Neural cell (in vitro differentiated cells): ENCODE data around the gene RERE. TPM values are rescaled to one million over a fixed set of nuclear protein-coding genes. Genes with fewer than 3 reads are reported as not detected.

Source experiments
- H2AFZ ChIP-seq: fragments of 200-600, 300-800 bp; sonication (generic), shearing (Covaris generic); 2 replicates; pipeline ENCODE4 v1.6.0; 2014; ENCODE audit warnings: low read depth, mild to moderate bottlenecking, antibody characterized with exemption, low read length, moderate library complexity
- H3F3A ChIP-seq: fragments of 200-600 bp; shearing (Covaris generic); 2 replicates; pipeline ENCODE4 v1.6.1; 2016; ENCODE audit warnings: mild to moderate bottlenecking, moderate library complexity, mixed read lengths, antibody characterized with exemption, low read length; ENCODE audit not compliant: insufficient read depth, poor library complexity, severe bottlenecking
- H3K27ac ChIP-seq: fragments of 200-600, 300-800 bp; sonication (generic), shearing (Covaris generic); 2 replicates; pipeline ENCODE4 v1.5.1; 2014; ENCODE audit warnings: mild to moderate bottlenecking, low read length, moderate library complexity
- H3K27me3 ChIP-seq: fragments of 300-800, 200-600 bp; sonication (generic), shearing (Covaris generic); 2 replicates; pipeline ENCODE4 v1.6.0; 2014; ENCODE audit warnings: mild to moderate bottlenecking, low read depth, low read length, moderate library complexity; ENCODE audit not compliant: insufficient read depth
- H3K36me3 ChIP-seq: fragments of 300-800, 200-600 bp; sonication (generic), shearing (Covaris generic); 2 replicates; pipeline ENCODE4 v1.5.1; 2014; ENCODE audit warnings: mild to moderate bottlenecking, antibody characterized with exemption, low read length, moderate library complexity; ENCODE audit not compliant: insufficient read depth
- H3K4me2 ChIP-seq: fragments of 300-800, 200-600 bp; sonication (generic), shearing (Covaris generic); 2 replicates; pipeline ENCODE4 v1.6.0; 2014; ENCODE audit warnings: mild to moderate bottlenecking, low read length
- H3K4me3 ChIP-seq: fragments of 300-800, 200-600 bp; sonication (generic), shearing (Covaris generic); 2 replicates; pipeline ENCODE4 v1.5.1; 2014; ENCODE audit warnings: mild to moderate bottlenecking, low read length, moderate library complexity
- H3K79me2 ChIP-seq: fragments of 200-600 bp; shearing (Covaris generic); replicated peaks from 2 replicates; pipeline ENCODE4 v1.6.0; 2014; ENCODE audit warnings: mild to moderate bottlenecking, low read length, moderate library complexity; ENCODE audit not compliant: insufficient read depth
- H3K9ac ChIP-seq: fragments of 300-800, 200-600 bp; sonication (generic), shearing (Covaris generic); 2 replicates; pipeline ENCODE4 v1.6.1; 2016; ENCODE audit warnings: mild to moderate bottlenecking, low read length, mixed read lengths
- H3K9me2 ChIP-seq: fragments of 200-600 bp; shearing (Covaris generic); 2 replicates; pipeline ENCODE4 v1.6.1; 2016; ENCODE audit warnings: mild to moderate bottlenecking, low read length, mixed read lengths; ENCODE audit not compliant: insufficient read depth
- H3K9me3 ChIP-seq: fragments of 200-600, 300-800 bp; sonication (generic), shearing (Covaris generic); 2 replicates; pipeline ENCODE4 v1.6.1; 2016; ENCODE audit warnings: mild to moderate bottlenecking, mixed run types, low read length, moderate library complexity, mixed read lengths
- H4K20me1 ChIP-seq: fragments of 200-600 bp; shearing (Covaris generic); 2 replicates; pipeline ENCODE4 v1.6.1; 2016; ENCODE audit warnings: mild to moderate bottlenecking, mixed run types; ENCODE audit not compliant: insufficient read depth
- CTCF ChIP-seq: fragments of 450-650 bp; IDR thresholded peaks from 2 replicates; pipeline ENCODE4 v1.5.1; 2014; ENCODE audit warnings: antibody characterized with exemption, mild to moderate bottlenecking, moderate library complexity; ENCODE audit not compliant: poor library complexity, severe bottlenecking
- EP300 ChIP-seq: fragments of 450-650 bp; conservative IDR thresholded peaks from 2 replicates; pipeline ENCODE4 v1.6.1; 2014; ENCODE audit warnings: antibody characterized with exemption, mild to moderate bottlenecking, moderate library complexity; ENCODE audit not compliant: poor library complexity, severe bottlenecking
- EZH2 ChIP-seq: fragments of 200-600, 300-800 bp; shearing (Covaris generic), sonication (generic); IDR thresholded peaks from 2 replicates; pipeline ENCODE4 v1.6.1; 2014; ENCODE audit warnings: antibody characterized with exemption, low read length, borderline replicate concordance, mild to moderate bottlenecking; ENCODE audit not compliant: insufficient read depth, poor library complexity, severe bottlenecking
- MXI1 ChIP-seq: fragments of 450-650 bp; conservative IDR thresholded peaks from 2 replicates; pipeline ENCODE4 v1.6.1; 2014; ENCODE audit warnings: antibody characterized with exemption, mild to moderate bottlenecking; ENCODE audit not compliant: poor library complexity, severe bottlenecking
- POLR2AphosphoS5 ChIP-seq: IDR thresholded peaks from 2 replicates; pipeline ENCODE4 v1.6.1; 2012
- RAD21 ChIP-seq: fragments of 450-650 bp; conservative IDR thresholded peaks from 2 replicates; pipeline ENCODE4 v1.6.1; 2014; ENCODE audit warnings: antibody characterized with exemption, mild to moderate bottlenecking, moderate library complexity
- SMC3 ChIP-seq: fragments of 450-650 bp; conservative IDR thresholded peaks from 2 replicates; pipeline ENCODE4 v1.6.1; 2014; ENCODE audit warnings: antibody characterized with exemption, mild to moderate bottlenecking, moderate library complexity; ENCODE audit not compliant: poor library complexity
- TAF1 ChIP-seq: IDR thresholded peaks from 2 replicates; pipeline ENCODE4 v1.6.1; 2012; ENCODE audit warnings: low read depth
- polyA plus RNA-seq: library from polyadenylated mRNA; depleted of rRNA; stranded (reverse); fragments of >200 nt; gene quantifications from 2 replicates; pipeline ENCODE4 v1.2.3, GENCODE V29; 2014
- TF ChIP-seq, protein P1 (sequence below): IDR thresholded peaks from 2 replicates; pipeline ENCODE4 v1.6.1; 2012; ENCODE audit warnings: borderline replicate concordance

The RERE gene
- polyA plus RNA-seq, 1 donor from 2014 or later: 21.0 TPM

GRCh38 chr1:8590721-8591351 is 226.6 kb downstream of the RERE start:
- no peak for TF ChIP-seq CTCF
- TF ChIP-seq TAF1: no peak
- TF ChIP-seq EZH2: no peak
- TF ChIP-seq EP300: no peak
- TF ChIP-seq POLR2AphosphoS5: no peak
- TF ChIP-seq MXI1: no peak
- no peak for TF ChIP-seq RAD21
- TF ChIP-seq, protein P1, sequence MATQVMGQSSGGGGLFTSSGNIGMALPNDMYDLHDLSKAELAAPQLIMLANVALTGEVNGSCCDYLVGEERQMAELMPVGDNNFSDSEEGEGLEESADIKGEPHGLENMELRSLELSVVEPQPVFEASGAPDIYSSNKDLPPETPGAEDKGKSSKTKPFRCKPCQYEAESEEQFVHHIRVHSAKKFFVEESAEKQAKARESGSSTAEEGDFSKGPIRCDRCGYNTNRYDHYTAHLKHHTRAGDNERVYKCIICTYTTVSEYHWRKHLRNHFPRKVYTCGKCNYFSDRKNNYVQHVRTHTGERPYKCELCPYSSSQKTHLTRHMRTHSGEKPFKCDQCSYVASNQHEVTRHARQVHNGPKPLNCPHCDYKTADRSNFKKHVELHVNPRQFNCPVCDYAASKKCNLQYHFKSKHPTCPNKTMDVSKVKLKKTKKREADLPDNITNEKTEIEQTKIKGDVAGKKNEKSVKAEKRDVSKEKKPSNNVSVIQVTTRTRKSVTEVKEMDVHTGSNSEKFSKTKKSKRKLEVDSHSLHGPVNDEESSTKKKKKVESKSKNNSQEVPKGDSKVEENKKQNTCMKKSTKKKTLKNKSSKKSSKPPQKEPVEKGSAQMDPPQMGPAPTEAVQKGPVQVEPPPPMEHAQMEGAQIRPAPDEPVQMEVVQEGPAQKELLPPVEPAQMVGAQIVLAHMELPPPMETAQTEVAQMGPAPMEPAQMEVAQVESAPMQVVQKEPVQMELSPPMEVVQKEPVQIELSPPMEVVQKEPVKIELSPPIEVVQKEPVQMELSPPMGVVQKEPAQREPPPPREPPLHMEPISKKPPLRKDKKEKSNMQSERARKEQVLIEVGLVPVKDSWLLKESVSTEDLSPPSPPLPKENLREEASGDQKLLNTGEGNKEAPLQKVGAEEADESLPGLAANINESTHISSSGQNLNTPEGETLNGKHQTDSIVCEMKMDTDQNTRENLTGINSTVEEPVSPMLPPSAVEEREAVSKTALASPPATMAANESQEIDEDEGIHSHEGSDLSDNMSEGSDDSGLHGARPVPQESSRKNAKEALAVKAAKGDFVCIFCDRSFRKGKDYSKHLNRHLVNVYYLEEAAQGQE: no peak
- TF ChIP-seq SMC3: no peak
- peaks cover 14% of the 10 kb centered on the region for H4K20me1 ChIP-seq
- H3F3A ChIP-seq: no peaks in the 10 kb centered on the region
- H3K4me2 ChIP-seq: no peak overlapping the region
- H3K4me3 ChIP-seq: no peak overlapping the region
- H3K27ac ChIP-seq: no peak overlapping the region
- no peaks in the 10 kb centered on the region for H3K9me2 ChIP-seq
- H3K79me2 ChIP-seq: peaks cover 54% of the 10 kb centered on the region
- H2AFZ ChIP-seq: no peak overlapping the region
- no peaks in the 10 kb centered on the region for H3K36me3 ChIP-seq
- no peak overlapping the region for H3K9ac ChIP-seq
- H3K9me3 ChIP-seq: no peaks in the 10 kb centered on the region
- no peaks in the 10 kb centered on the region for H3K27me3 ChIP-seq

DNA sequence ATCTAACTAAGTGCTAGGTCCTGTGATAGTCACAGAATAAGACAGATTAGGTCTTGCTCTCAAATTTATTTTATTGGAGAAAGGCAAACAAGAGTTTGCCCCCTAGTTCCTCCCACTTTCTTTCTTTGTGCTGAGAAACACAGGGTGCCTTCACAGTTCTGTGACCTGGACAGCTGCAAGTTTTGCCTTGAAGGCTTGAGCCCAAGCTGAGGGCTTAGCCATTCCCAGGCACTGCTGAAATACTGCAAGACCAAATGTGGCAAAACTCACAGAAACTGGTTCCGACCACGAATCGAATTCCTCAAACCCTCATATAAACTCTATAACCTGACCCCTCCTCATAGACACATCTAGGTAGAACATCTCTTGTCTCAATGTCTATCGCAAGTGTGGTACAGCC is 227.9 kb downstream of the RERE start:
- Histone ChIP-seq H3K27ac (no peak overlapping the region), H3K36me3 (no peaks in the 10 kb centered on the region), H3K79me2 (peaks cover 49% of the 10 kb centered on the region), H3K9ac (no peak overlapping the region), H3K9me3 (no peaks in the 10 kb centered on the region), H3K4me2 (no peak overlapping the region), H2AFZ (no peak overlapping the region), H3K27me3 (no peaks in the 10 kb centered on the region), H3F3A (no peaks in the 10 kb centered on the region), H3K9me2 (no peaks in the 10 kb centered on the region), H3K4me3 (no peak overlapping the region), H4K20me1 (peaks cover 14% of the 10 kb centered on the region)
- no peak for TF ChIP-seq EZH2
- no peak for TF ChIP-seq CTCF
- TF ChIP-seq, protein P1: no peak
- no peak for TF ChIP-seq POLR2AphosphoS5
- TF ChIP-seq RAD21: no peak
- TF ChIP-seq TAF1: no peak
- no peak for TF ChIP-seq SMC3
- no peak for TF ChIP-seq MXI1
- no peak for TF ChIP-seq EP300
